IMR-90 (cell line): Measurements from ENCODE around the gene MMD. TPM values are rescaled to one million over a fixed set of nuclear protein-coding genes. Genes with fewer than 3 reads are reported as not detected.
A peak's percentile ranks its signal among the peaks of the same experiment; 100 is the strongest.

ENCODE experiments used
- ATAC-seq: fragments of 200-7000 bp; cut with Tn5 transposase; 2 replicates; pipeline ENCODE4 v1.9.1; 2020; ENCODE audit warnings: low read depth, mild to moderate bottlenecking, moderate library complexity
- BruUV-seq: library from RNA; stranded (reverse); fragments of 400-500 nt; replicated peaks from 2 replicates; lab custom pipeline; 2021; lab: Mats Ljungman, UMichigan
- CTCF ChIA-PET: fragments of 300-600 bp; formaldehyde crosslinking; extraction: SDS; loops from one replicate; lab custom pipeline; 2021; ENCODE audit warnings: antibody characterized with exemption; lab: Yijun Ruan, JAX
- POLR2A ChIA-PET: fragments of 300-600 bp; sonication (Branson Sonifier 250); formaldehyde crosslinking; loops from one replicate; lab custom pipeline; 2022; ENCODE audit warnings: antibody characterized with exemption; ENCODE audit not compliant: unreplicated experiment; lab: Charles Lee
- DNase-seq: peaks from one replicate; pipeline ENCODE4 v3.0.0; 2013
- H2AFZ ChIP-seq: replicated peaks from 2 replicates; pipeline ENCODE3; 2013; ENCODE audit warnings: low read length, mild to moderate bottlenecking; ENCODE audit not compliant: poor library complexity
- H2AK5ac ChIP-seq: 2 replicates; pipeline ENCODE4 v1.6.1; 2013; ENCODE audit warnings: low read depth, low read length, inconsistent platforms
- H2AK9ac ChIP-seq: replicated peaks from 2 replicates; pipeline ENCODE3; 2013; ENCODE audit warnings: mild to moderate bottlenecking, low read depth, low read length, moderate library complexity; ENCODE audit not compliant: poor library complexity
- H2BK120ac ChIP-seq: 2 replicates; pipeline ENCODE4 v1.6.1; 2013; ENCODE audit warnings: low read depth, low read length, inconsistent platforms
- H2BK15ac ChIP-seq: 3 replicates; pipeline ENCODE4 v1.6.1; 2013; ENCODE audit warnings: low read depth, low read length, inconsistent platforms
- H2BK20ac ChIP-seq: 2 replicates; pipeline ENCODE4 v1.6.1; 2013; ENCODE audit warnings: low read depth, mild to moderate bottlenecking, inconsistent platforms, low read length, moderate library complexity
- H2BK5ac ChIP-seq: 2 replicates; pipeline ENCODE4 v1.6.1; 2013; ENCODE audit warnings: mild to moderate bottlenecking, low read depth, low read length, inconsistent platforms; ENCODE audit not compliant: poor library complexity, severe bottlenecking
- H3K14ac ChIP-seq: replicated peaks from 2 replicates; pipeline ENCODE4 v1.6.1; 2013; ENCODE audit warnings: low read depth, low read length, inconsistent platforms
- H3K18ac ChIP-seq: 2 replicates; pipeline ENCODE4 v1.6.1; 2013; ENCODE audit warnings: low read depth, low read length, control low read depth
- H3K23ac ChIP-seq: 2 replicates; pipeline ENCODE4 v1.6.1; 2013; ENCODE audit warnings: low read depth, low read length, inconsistent platforms
- H3K27ac ChIP-seq: 2 replicates; pipeline ENCODE4 v1.5.1; 2013; ENCODE audit warnings: mild to moderate bottlenecking, control low read depth, low read length; ENCODE audit not compliant: insufficient read depth
- H3K27me3 ChIP-seq: 2 replicates; pipeline ENCODE4 v1.6.1; 2013; ENCODE audit warnings: low read length; ENCODE audit not compliant: control insufficient read depth, insufficient read depth
- H3K36me3 ChIP-seq: 2 replicates; pipeline ENCODE4 v1.6.1; 2013; ENCODE audit warnings: low read length, mixed read lengths; ENCODE audit not compliant: control insufficient read depth, insufficient read depth
- H3K4ac ChIP-seq: 2 replicates; pipeline ENCODE4 v1.6.1; 2013; ENCODE audit warnings: low read depth, low read length, inconsistent platforms
- H3K4me1 ChIP-seq: 2 replicates; pipeline ENCODE4 v1.6.1; 2013; ENCODE audit warnings: low read length, mixed read lengths; ENCODE audit not compliant: control insufficient read depth, insufficient read depth
- H3K4me2 ChIP-seq: 2 replicates; pipeline ENCODE4 v1.6.1; 2013; ENCODE audit warnings: low read depth, mild to moderate bottlenecking, control low read depth, low read length, moderate library complexity
- H3K4me3 ChIP-seq: 2 replicates; pipeline ENCODE4 v1.5.1; 2013; ENCODE audit warnings: low read depth, mild to moderate bottlenecking, control low read depth, low read length, moderate library complexity; ENCODE audit not compliant: insufficient read depth
- H3K56ac ChIP-seq: 2 replicates; pipeline ENCODE4 v1.6.1; 2013; ENCODE audit warnings: low read length, inconsistent platforms; ENCODE audit not compliant: insufficient read depth; ENCODE audit errors: extremely low read depth
- H3K79me1 ChIP-seq, 2 experiments: 2 replicates each; pipeline ENCODE4 v1.6.1; 2013; ENCODE audit warnings: low read length in 2 of 2, inconsistent platforms in 1 of 2, low read depth in 1 of 2
- H3K9ac ChIP-seq: 2 replicates; pipeline ENCODE4 v1.6.1; 2013; ENCODE audit warnings: low read depth, low read length, control low read depth
- H3K9me1 ChIP-seq: 2 replicates; pipeline ENCODE4 v1.6.1; 2013; ENCODE audit warnings: low read length, inconsistent platforms; ENCODE audit not compliant: insufficient read depth
- H3K9me3 ChIP-seq: 2 replicates; pipeline ENCODE4 v1.6.1; 2013; ENCODE audit warnings: low read length; ENCODE audit not compliant: control insufficient read depth, insufficient read depth
- H4K20me1 ChIP-seq: 2 replicates; pipeline ENCODE4 v1.6.1; 2013; ENCODE audit warnings: low read length, inconsistent platforms; ENCODE audit not compliant: insufficient read depth
- H4K5ac ChIP-seq: 2 replicates; pipeline ENCODE4 v1.6.1; 2013; ENCODE audit warnings: mild to moderate bottlenecking, low read depth, low read length, control low read depth
- H4K8ac ChIP-seq, 2 experiments: 2 replicates each; pipeline ENCODE4 v1.6.1; 2013; ENCODE audit warnings: low read depth in 2 of 2, low read length in 2 of 2, control low read depth in 1 of 2, inconsistent platforms in 1 of 2
- H4K91ac ChIP-seq: 2 replicates; pipeline ENCODE4 v1.6.1; 2013; ENCODE audit warnings: low read depth, low read length, inconsistent platforms; ENCODE audit not compliant: insufficient read depth
- BHLHE40 ChIP-seq: fragments of 150-350 bp; IDR thresholded peaks from 2 replicates; pipeline ENCODE4 v1.6.1; 2016; ENCODE audit warnings: mild to moderate bottlenecking, low read depth, low read length
- CEBPB ChIP-seq: IDR thresholded peaks from 2 replicates; pipeline ENCODE4 v1.6.1; 2012; ENCODE audit warnings: low read depth, low read length, improper control_type of control experiment
- FOS ChIP-seq: fragments of 150-350 bp; IDR thresholded peaks from 2 replicates; pipeline ENCODE4 v1.6.1; 2016; ENCODE audit warnings: low read depth, low read length
- MXI1 ChIP-seq: IDR thresholded peaks from 2 replicates; pipeline ENCODE4 v1.6.1; 2012; ENCODE audit warnings: low read depth, mild to moderate bottlenecking, low read length, moderate library complexity, borderline replicate concordance
- RFX5 ChIP-seq: IDR thresholded peaks from 2 replicates; pipeline ENCODE4 v1.8.0; 2012; ENCODE audit warnings: low read depth, mild to moderate bottlenecking, low read length, moderate library complexity
- SMC3 ChIP-seq: fragments of 150-350 bp; IDR thresholded peaks from 2 replicates; pipeline ENCODE4 v1.6.1; 2016; ENCODE audit warnings: low read depth, mild to moderate bottlenecking, antibody characterized with exemption, low read length, moderate library complexity
- USF2 ChIP-seq: fragments of 150-350 bp; IDR thresholded peaks from 2 replicates; pipeline ENCODE4 v1.6.1; 2017; ENCODE audit warnings: mild to moderate bottlenecking, antibody characterized with exemption, low read length, low read depth
- WGBS, 2 experiments: methylation state at CpG; one replicate each; pipeline versions ENCODE4 v1.1.5 to v1.1.7; 2013; ENCODE audit warnings: missing lambda C conversion rate in 2 of 2; ENCODE audit not compliant: insufficient read length in 1 of 2; ENCODE audit errors: extremely low coverage in 2 of 2; 5-methylcytosine and 5-hydroxymethylcytosine counted together
- dilution Hi-C: fragments of 300-500 bp; cut with HindIII; formaldehyde crosslinking; loops from one replicate; pipeline ENCODE4 v1.14.3; 2018; ENCODE audit warnings: low sequenced_read_pairs; ENCODE audit not compliant: unreplicated experiment
- in situ Hi-C: fragments of 300-500 bp; cut with MboI; formaldehyde crosslinking; loops from 3 replicates; pipeline ENCODE4 v1.14.3; 2019; ENCODE audit warnings: low sequenced_read_pairs, inconsistent platforms, mixed read lengths
- intact Hi-C: fragments of 100-400 bp; cut with micrococcal nuclease; formaldehyde crosslinking; loops from 2 replicates; pipeline ENCODE4 v1.10.0; 2022
- polyA plus RNA-seq, 3 experiments: library from polyadenylated mRNA; depleted of rRNA; stranded (reverse); fragments of >200 nt; gene quantifications; 2 replicates each; pipeline ENCODE4 v1.2.3, GENCODE V29; 2012; ENCODE audit warnings: low replicate concordance in 1 of 3
- total RNA-seq: library from RNA; depleted of rRNA; stranded (reverse); fragments of >200 nt; gene quantifications from 2 replicates; pipeline ENCODE4 v1.2.3, GENCODE V29; 2012

The MMD gene
- total and polyA plus RNA-seq, 2 of the 4 experiments (the other 2 are of a cell fraction): 6.3 to 7.0 TPM

GRCh38 chr17:55458978-55459377 is 37.3 kb upstream of the MMD start:
- no CpG with 5 or more reads among the region's 7 CpGs for WGBS, 2 experiments
- in situ Hi-C loops (no loop called here), intact Hi-C loops (no loop called here), dilution Hi-C loops (no loop called here)
- Histone ChIP-seq H3K18ac (peak overlapping the region; percentile 58), H3K4me1 (peaks cover 13% of the 10 kb centered on the region), H3K4ac (peak overlapping the region; percentile 26; the same call in 1 of the 2 replicates), H3K36me3 (no peaks in the 10 kb centered on the region), H4K20me1 (no peaks in the 10 kb centered on the region), H2BK120ac (peak overlapping the region; percentile 32; the same call in 1 of the 2 replicates), H2AK9ac (no peak overlapping the region), H3K9me3 (no peaks in the 10 kb centered on the region), H3K9me1 (peaks cover 6% of the 10 kb centered on the region; the same call in 1 of the 2 replicates), H2BK5ac (no peak overlapping the region), H3K4me3 (no peak overlapping the region), H3K4me2 (no peak overlapping the region), H3K23ac (no peak overlapping the region), H4K5ac (peak overlapping the region; percentile 62; the same call in 1 of the 2 replicates), H3K14ac (no peak overlapping the region), H3K9ac (no peak overlapping the region), H2AFZ (peak overlapping the region; percentile 3), H3K79me1 (no peaks in the 10 kb centered on the region), H2BK20ac (peak overlapping the region; percentile 59; the same call in 1 of the 2 replicates), H3K27ac (no peak overlapping the region), H3K27me3 (no peaks in the 10 kb centered on the region), H4K8ac (peak overlapping the region in 1 of 2 experiments; percentile 48; a peak in 1 of 4 replicates), H3K56ac (no peak overlapping the region), H4K91ac (no peak overlapping the region), H2AK5ac (peak overlapping the region; percentile 49; the same call in 1 of the 2 replicates), H2BK15ac (no peak overlapping the region)
- ChIA-PET CTCF (interaction anchor here (1.2 kb wide), 1 partner anchor 260 kb away, joined by 3 read pairs; no protein-coding TSS in a partner anchor), POLR2A (no interaction called here)
- DNase-seq (peak; percentile 89), ATAC-seq (0 out of 2 replicates have a peak, but pooled peaks have one; percentile 7)
- TF ChIP-seq USF2 (no peak), CEBPB (0 out of 2 replicates have a peak, but pooled peaks have one; percentile 3), BHLHE40 (0 out of 2 replicates have a peak, but pooled peaks have one; percentile 8), FOS (peak; percentile 76), RFX5 (no peak), MXI1 (no peak), SMC3 (no peak)
- BruUV-seq: no TSS peak
